ENCODE results near the gene FIZ1. TPM values are rescaled to one million over a fixed set of nuclear protein-coding genes. Genes with fewer than 3 reads are reported as not detected.

FIZ1 gene
- total and polyA plus RNA-seq, 2 of the 4 experiments (the other 2 are of a cell fraction): 1.3 to 5.9 TPM

- Histone ChIP-seq H3K4ac (ENCODE audit: low read depth, low read length) (no peak overlapping the region), H2BK120ac (ENCODE audit: low read depth, low read length) (no peak overlapping the region), H3K18ac (ENCODE audit: low read depth, low read length) (no peak overlapping the region), H4K8ac (ENCODE audit: low read depth in 2 of 2, low read length in 2 of 2) (no peak overlapping the region), H3K9me3 (ENCODE audit: control insufficient read depth, insufficient read depth, low read length) (no peaks in the 10 kb centered on the region), H3K4me3 (ENCODE audit: insufficient read depth, low read depth, low read length) (no peak overlapping the region), H3K9me1 (ENCODE audit: insufficient read depth, low read length) (peaks cover 18% of the 10 kb centered on the region), H2AFZ (replicated peaks; ENCODE audit: low read length, poor library complexity) (no peak overlapping the region), H3K14ac (replicated peaks; ENCODE audit: low read depth, low read length) (no peak overlapping the region), H3K27ac (ENCODE audit: insufficient read depth, low read length) (no peak overlapping the region), H3K23ac (ENCODE audit: low read depth, low read length) (no peak overlapping the region), H4K91ac (ENCODE audit: insufficient read depth, low read depth, low read length) (no peak overlapping the region), H2BK20ac (ENCODE audit: low read depth, low read length) (no peak overlapping the region), H3K79me1 (ENCODE audit: low read depth in 1 of 2, low read length in 2 of 2) (peaks cover 31 to 66% of the 10 kb centered on the region in 2 experiments), H2AK9ac (replicated peaks; ENCODE audit: low read depth, low read length, poor library complexity) (no peak overlapping the region), H3K4me1 (ENCODE audit: control insufficient read depth, insufficient read depth, low read length) (peaks cover 11% of the 10 kb centered on the region), H3K36me3 (ENCODE audit: control insufficient read depth, insufficient read depth, low read length) (peaks cover 4% of the 10 kb centered on the region; the same call in 1 of the 2 replicates), H3K4me2 (ENCODE audit: low read depth, low read length) (peak overlapping the region; percentile 98; the same call in 1 of the 2 replicates), H2BK15ac (ENCODE audit: low read depth, low read length) (no peak overlapping the region), H2BK5ac (ENCODE audit: low read depth, low read length, poor library complexity, severe bottlenecking) (no peak overlapping the region), H4K5ac (ENCODE audit: low read depth, low read length) (no peak overlapping the region), H4K20me1 (ENCODE audit: insufficient read depth, low read length) (0 out of 2 replicates have a peak, but pooled peaks cover 9% of the 10 kb centered on the region), H2AK5ac (ENCODE audit: low read depth, low read length) (0 out of 2 replicates have a peak overlapping the region, but pooled peaks have one; percentile 0), H3K9ac (ENCODE audit: low read depth, low read length) (no peak overlapping the region), H3K56ac (ENCODE audit: extremely low read depth, insufficient read depth, low read length) (no peak overlapping the region), H3K27me3 (ENCODE audit: control insufficient read depth, insufficient read depth, low read length) (no peaks in the 10 kb centered on the region)
- ChIA-PET POLR2A (ENCODE audit: unreplicated experiment) (no interaction called here), CTCF (interaction anchor here (1.6 kb wide), 1 partner anchor 18 kb away, joined by 4 read pairs; no protein-coding TSS in a partner anchor)
- no peak for ATAC-seq (ENCODE audit: low read depth)
- intact Hi-C loops (cut with micrococcal nuclease) (loop anchor here (10.0 kb wide), 1 partner anchor 428 kb away; no protein-coding TSS in a partner anchor), in situ Hi-C loops (cut with MboI; ENCODE audit: low sequenced_read_pairs) (loop anchor here (25.0 kb wide), 2 partner anchors 349 to 524 kb away; partner anchors contain the start of genes BRSK1, HSPBP1 and PPP1R12C), dilution Hi-C loops (cut with HindIII; ENCODE audit: low sequenced_read_pairs, unreplicated experiment) (no loop called here)
- no peak for DNase-seq
- no TSS peak for BruUV-seq (replicated peaks)
- no peak for TF ChIP-seq ELK1 (IDR thresholded peaks at IDR 0.05; ENCODE audit: borderline replicate concordance, low read depth, low read length)
- TF ChIP-seq RFX5 (IDR thresholded peaks at IDR 0.05; ENCODE audit: low read depth, low read length): no peak
- TF ChIP-seq CTCF (conservative IDR thresholded peaks at IDR 0.05; ENCODE audit: low read depth, low read length): no peak
- TF ChIP-seq BHLHE40 (IDR thresholded peaks at IDR 0.05; ENCODE audit: low read depth, low read length): no peak
- TF ChIP-seq MXI1 (IDR thresholded peaks at IDR 0.05; ENCODE audit: borderline replicate concordance, low read depth, low read length): no peak
- TF ChIP-seq MAZ (IDR thresholded peaks at IDR 0.05; ENCODE audit: borderline replicate concordance, low read depth, low read length): no peak
- TF ChIP-seq CHD1 (IDR thresholded peaks at IDR 0.05; ENCODE audit: low read depth, low read length): no peak
- no peak for TF ChIP-seq RCOR1 (IDR thresholded peaks at IDR 0.05; ENCODE audit: insufficient replicate concordance, low read length)
- TF ChIP-seq POLR2A (IDR thresholded peaks at IDR 0.05; ENCODE audit: low read depth, low read length): no peak
- no peak for TF ChIP-seq SMC3 (IDR thresholded peaks at IDR 0.05; ENCODE audit: low read depth, low read length)
- no peak for TF ChIP-seq NFE2L2 (IDR thresholded peaks at IDR 0.05; ENCODE audit: low read depth, low read length)
- TF ChIP-seq FOS (IDR thresholded peaks at IDR 0.05; ENCODE audit: low read depth, low read length): no peak
- 92% methylated on average over 2 of the region's 4 CpGs; no CpG with 5 or more reads in 1 of the 2 experiments for whole genome bisulfite sequencing, 2 experiments (ENCODE audit: extremely low coverage in 2 of 2, insufficient read length in 1 of 2)
Measured at GRCh38 chr19:55636723-55637122, 37.4 kb upstream of the FIZ1 start.
